ENCODE results near the gene UTS2B.

UTS2B gene

DNA sequence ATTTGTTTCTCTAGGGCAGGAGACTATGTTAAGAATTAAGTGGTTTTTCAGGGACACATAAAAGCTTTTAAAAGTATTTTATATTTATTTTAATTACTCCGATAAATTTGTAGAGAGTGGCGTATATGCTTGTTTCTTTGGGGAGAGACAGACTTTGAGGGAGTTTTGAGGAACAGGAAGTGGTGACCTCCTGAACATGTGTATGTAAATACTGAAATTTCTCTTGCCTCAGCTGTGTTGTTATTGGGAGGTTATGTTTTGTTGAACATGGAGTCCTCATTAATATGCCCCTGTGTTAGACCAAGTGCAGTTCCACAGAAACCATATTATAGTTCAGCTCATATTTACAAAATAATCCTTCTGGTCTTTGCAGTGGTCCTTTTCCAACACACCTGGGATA lies 41.8 kb upstream of the UTS2B start:
- DNase-seq (ENCODE audit: low read depth) = no peak
- TF ChIP-seq CTCF (conservative IDR thresholded peaks at IDR 0.05; ENCODE audit: low read depth, low read length) = no peak
- H3K4me3 ChIP-seq (ENCODE audit: low read length) = no peak overlapping the region

- no peak for DNase-seq (ENCODE audit: low read depth)
- no peak for TF ChIP-seq CTCF (conservative IDR thresholded peaks at IDR 0.05; ENCODE audit: low read depth, low read length)
- no peak overlapping the region for H3K4me3 ChIP-seq (ENCODE audit: low read length)
These were observed 39.3 kb upstream of the UTS2B start for GRCh38 chr3:191369616-191370010.

DNA sequence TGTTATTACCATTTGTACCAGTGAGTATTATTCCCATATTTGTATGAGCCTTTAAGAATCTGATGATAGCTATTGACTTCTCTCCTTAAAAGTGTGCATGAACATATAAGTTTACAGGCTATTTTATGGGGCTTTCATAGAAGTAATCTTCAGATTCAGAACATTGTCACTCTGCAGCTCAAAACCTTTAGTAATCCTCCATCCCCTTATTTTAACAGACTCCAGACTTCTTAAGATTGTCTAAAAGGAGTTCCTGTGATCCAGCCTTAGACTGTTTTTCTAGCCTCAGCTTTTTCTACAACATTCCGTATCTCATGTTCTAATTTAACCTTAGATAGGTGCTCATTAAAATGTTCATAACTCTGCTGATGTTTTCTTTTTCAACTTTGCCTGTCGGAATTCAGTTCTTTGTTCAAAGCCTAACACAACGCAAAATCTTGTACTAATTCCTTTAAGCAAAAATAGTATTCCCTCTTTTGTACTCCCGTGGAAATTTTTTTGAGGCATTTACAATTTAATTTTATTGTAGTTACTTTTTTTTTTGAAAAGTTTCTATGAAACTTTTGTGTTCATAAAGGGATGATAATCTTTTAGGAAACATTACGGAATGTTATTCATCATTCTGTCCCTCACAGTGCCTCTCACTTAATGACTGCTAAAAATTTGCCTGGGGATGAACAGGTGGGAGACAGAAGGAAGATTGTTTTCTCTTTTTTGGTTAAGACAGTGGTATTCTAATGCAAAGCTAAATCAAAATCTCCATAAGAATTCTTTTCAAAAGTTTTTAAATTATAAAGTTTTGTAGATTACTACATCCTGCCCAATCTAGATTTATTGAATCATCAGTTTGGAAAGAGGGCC lies 38.7 kb upstream of the UTS2B start:
- no peak for TF ChIP-seq CTCF (conservative IDR thresholded peaks at IDR 0.05; ENCODE audit: low read depth, low read length)
- DNase-seq (ENCODE audit: low read depth) = no peak
- H3K4me3 ChIP-seq (ENCODE audit: low read length) = no peak overlapping the region

DNA sequence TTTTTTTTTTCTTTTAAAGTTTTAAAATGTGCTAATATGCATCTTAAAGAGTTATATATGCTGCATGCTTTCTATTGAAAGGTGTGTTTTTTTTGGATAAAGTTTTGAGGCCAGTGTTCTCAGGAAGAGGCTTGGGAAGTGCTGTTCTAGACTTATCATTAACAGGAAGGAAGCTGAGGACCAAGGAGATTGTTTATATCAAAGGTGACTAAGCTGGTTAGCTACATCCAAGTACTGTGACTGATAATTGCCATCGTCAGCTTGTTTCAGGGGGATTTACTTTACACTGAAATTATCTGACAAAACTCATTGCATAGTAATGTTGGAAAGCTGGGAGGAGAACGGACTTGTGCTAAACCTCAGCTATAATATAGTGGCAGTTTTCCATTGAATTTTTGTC lies 36.3 kb upstream of the UTS2B start:
- no peak for DNase-seq (ENCODE audit: low read depth)
- TF ChIP-seq CTCF (conservative IDR thresholded peaks at IDR 0.05; ENCODE audit: low read depth, low read length) = no peak

GRCh38 chr3:191363221-191363620 lies 32.9 kb upstream of the UTS2B start:
- DNase-seq (ENCODE audit: low read depth) = no peak
- no peak overlapping the region for H3K4me3 ChIP-seq (ENCODE audit: low read length)
- TF ChIP-seq CTCF (conservative IDR thresholded peaks at IDR 0.05; ENCODE audit: low read depth, low read length) = no peak

More for the DNA sequence above, 36.3 kb upstream of the UTS2B start:
- no peak overlapping the region for H3K4me3 ChIP-seq (ENCODE audit: low read length)

DNA sequence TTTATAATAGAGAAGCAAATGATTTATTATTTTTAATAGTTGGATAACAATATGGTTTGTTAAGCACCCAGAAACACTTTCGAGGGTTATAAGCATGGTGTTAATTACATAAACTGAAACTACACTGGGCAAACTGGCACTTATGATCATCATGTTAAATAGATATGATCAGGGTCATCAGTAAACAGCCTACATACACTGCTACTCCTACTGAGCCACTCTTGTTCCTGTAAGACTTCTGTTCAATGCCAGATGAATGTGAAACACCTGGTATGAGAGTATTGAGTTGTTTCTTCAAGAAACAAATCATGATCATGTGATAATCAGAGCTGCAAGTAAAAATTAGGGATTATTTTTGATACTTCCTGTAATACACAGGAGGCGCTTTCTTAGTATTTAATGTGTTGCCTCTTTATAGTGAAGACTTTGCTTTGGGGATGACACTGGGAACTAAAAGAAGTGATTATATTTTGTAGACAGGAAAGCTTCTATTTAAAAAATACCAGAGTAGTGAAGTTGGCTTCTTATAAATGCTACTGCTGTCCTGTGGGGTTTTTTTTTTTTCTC lies 32.3 kb upstream of the UTS2B start:
- no peak for DNase-seq (ENCODE audit: low read depth)
- H3K4me3 ChIP-seq (ENCODE audit: low read length) = no peak overlapping the region
- no peak for TF ChIP-seq CTCF (conservative IDR thresholded peaks at IDR 0.05; ENCODE audit: low read depth, low read length)

GRCh38 chr3:191362037-191362436 lies 31.7 kb upstream of the UTS2B start:
- no peak overlapping the region for H3K4me3 ChIP-seq (ENCODE audit: low read length)
- TF ChIP-seq CTCF (conservative IDR thresholded peaks at IDR 0.05; ENCODE audit: low read depth, low read length) = no peak
- DNase-seq (ENCODE audit: low read depth) = no peak

All from retinal pigment epithelial cell (primary cell).